Nephron progenitor cell (in vitro differentiated cells): ENCODE data around the gene MICALL1.

Source experiments
- DNase-seq: peaks from one replicate; pipeline ENCODE4 v3.0.0; 2021
- H3K27ac Mint-ChIP-seq: 2 replicates; pipeline ENCODE4 v1.8.0; 2021; ENCODE audit warnings: mild to moderate bottlenecking, moderate library complexity, mixed read lengths
- H3K27me3 Mint-ChIP-seq: 2 replicates; pipeline ENCODE4 v1.8.0; 2021; ENCODE audit warnings: mild to moderate bottlenecking, low read depth, mixed read lengths; ENCODE audit not compliant: poor library complexity
- H3K36me3 Mint-ChIP-seq: 2 replicates; pipeline ENCODE4 v1.8.0; 2021; ENCODE audit warnings: low read depth, mixed read lengths
- H3K4me1 Mint-ChIP-seq: 2 replicates; pipeline ENCODE4 v1.8.0; 2021; ENCODE audit warnings: mixed read lengths
- H3K4me3 Mint-ChIP-seq: 2 replicates; pipeline ENCODE4 v1.8.0; 2021; ENCODE audit warnings: mild to moderate bottlenecking, moderate library complexity, mixed read lengths
- H3K9me3 Mint-ChIP-seq: 2 replicates; pipeline ENCODE4 v1.8.0; 2021; ENCODE audit warnings: mild to moderate bottlenecking, moderate library complexity, mixed read lengths
- CTCF ChIP-seq: fragments of 200-600 bp; sonication (generic); IDR thresholded peaks from 2 replicates; pipeline ENCODE4 v1.5.0; 2021; ENCODE audit warnings: antibody characterized with exemption

MICALL1 gene

GRCh38 chr22:37917874-37918548 lies 11.9 kb downstream of the MICALL1 start:
- Mint-ChIP-seq H3K27ac (peak overlapping the region; percentile 95), H3K9me3 (no peaks in the 10 kb centered on the region), H3K36me3 (peaks cover 16% of the 10 kb centered on the region), H3K4me1 (peaks cover 11% of the 10 kb centered on the region), H3K4me3 (no peak overlapping the region), H3K27me3 (no peaks in the 10 kb centered on the region)
- DNase-seq: no peak
- TF ChIP-seq CTCF: no peak

- peak; percentile 29 for DNase-seq
- H3K4me3 Mint-ChIP-seq: no peak overlapping the region
- peaks cover 11% of the 10 kb centered on the region for H3K4me1 Mint-ChIP-seq
- H3K36me3 Mint-ChIP-seq: peaks cover 10% of the 10 kb centered on the region
- peak overlapping the region; percentile 95 for H3K27ac Mint-ChIP-seq
- H3K27me3 Mint-ChIP-seq: peaks cover 1% of the 10 kb centered on the region
- H3K9me3 Mint-ChIP-seq: no peaks in the 10 kb centered on the region
- TF ChIP-seq CTCF: no peak
Measured at GRCh38 chr22:37918580-37919270, 12.6 kb downstream of the MICALL1 start.

- Mint-ChIP-seq H3K27ac (peak overlapping the region; percentile 15), H3K36me3 (peaks cover 8% of the 10 kb centered on the region), H3K4me1 (peaks cover 14% of the 10 kb centered on the region), H3K9me3 (no peaks in the 10 kb centered on the region), H3K4me3 (no peak overlapping the region), H3K27me3 (peaks cover 2% of the 10 kb centered on the region)
- TF ChIP-seq CTCF: no peak
- no peak for DNase-seq
Measured at GRCh38 chr22:37920126-37920525, 14.0 kb downstream of the MICALL1 start.

- peaks cover 2% of the 10 kb centered on the region for H3K27me3 Mint-ChIP-seq
- H3K4me1 Mint-ChIP-seq: peaks cover 18% of the 10 kb centered on the region
- H3K36me3 Mint-ChIP-seq: peaks cover 5% of the 10 kb centered on the region
- no peak for DNase-seq
- H3K9me3 Mint-ChIP-seq: no peaks in the 10 kb centered on the region
- H3K4me3 Mint-ChIP-seq: no peak overlapping the region
- TF ChIP-seq CTCF: no peak
- no peak overlapping the region for H3K27ac Mint-ChIP-seq
Measured at GRCh38 chr22:37922191-37922590, 16.1 kb downstream of the MICALL1 start.

- Mint-ChIP-seq H3K27ac (peak overlapping the region; percentile 86), H3K9me3 (no peaks in the 10 kb centered on the region), H3K27me3 (peaks cover 2% of the 10 kb centered on the region)
Measured at GRCh38 chr22:37923927-37924326, 17.8 kb downstream of the MICALL1 start.

More at GRCh38 chr22:37923927-37924326, 17.8 kb downstream of the MICALL1 start:
- peaks cover 13% of the 10 kb centered on the region for H3K36me3 Mint-ChIP-seq
- TF ChIP-seq CTCF: no peak
- no peak overlapping the region for H3K4me3 Mint-ChIP-seq
- DNase-seq: no peak
- peaks cover 7% of the 10 kb centered on the region for H3K4me1 Mint-ChIP-seq
